Left ventricle myocardium inferior (tissue), 1 donor: ENCODE data around the gene TIMM22. TPM values are rescaled to one million over a fixed set of nuclear protein-coding genes. Genes with fewer than 3 reads are reported as not detected.
A peak's percentile ranks its signal among the peaks of the same experiment; 100 is the strongest.
"Not testable (repeated sequence)": the region's sequence is repeated elsewhere in the genome, so short reads cannot be mapped to it uniquely, and the experiment has no call there.

Experiments used
- DNase-seq: peaks from one replicate; pipeline ENCODE4 v3.0.0-alpha.2; 2020
- H3K27ac ChIP-seq: fragments of 200-600 bp; replicated peaks from 2 replicates; pipeline ENCODE4 v1.8.0; 2021
- H3K27me3 ChIP-seq: fragments of 200-600 bp; 2 replicates; pipeline ENCODE4 v1.8.0; 2021; ENCODE audit warnings: low read depth
- H3K36me3 ChIP-seq: fragments of 200-600 bp; 2 replicates; pipeline ENCODE4 v1.8.0; 2021
- H3K4me1 ChIP-seq: fragments of 200-600 bp; 2 replicates; pipeline ENCODE4 v1.8.0; 2021
- H3K4me3 ChIP-seq: fragments of 200-600 bp; 2 replicates; pipeline ENCODE4 v1.8.0; 2021; ENCODE audit warnings: mild to moderate bottlenecking, moderate library complexity
- H3K9me3 ChIP-seq: fragments of 200-600 bp; replicated peaks from 2 replicates; pipeline ENCODE4 v1.8.0; 2021
- intact Hi-C: fragments of 100-400 bp; cut with micrococcal nuclease; formaldehyde crosslinking; loops from one replicate; pipeline ENCODE4 v1.11.0; 2022
- total RNA-seq: library from RNA; stranded (reverse); fragmentation: NEBNext Ultra II Directional; extraction: Animal tissue kit (Norgen Biotek cat#: 25700); gene quantifications from one replicate; pipeline ENCODE4 v1.2.1, GENCODE V29; 2021
- TF ChIP-seq, protein P1 (sequence below): fragments of 200-600 bp; IDR thresholded peaks from 2 replicates; pipeline ENCODE4 v1.8.0; 2021; ENCODE audit warnings: antibody characterized with exemption, mild to moderate bottlenecking, borderline replicate concordance
- donor health status: DM: no; HTN: yes; CAD: no; lungs with severe emphysema.

TIMM22 gene
- total RNA-seq, 1 donor from 2014 or later = 17.6 TPM

DNA sequence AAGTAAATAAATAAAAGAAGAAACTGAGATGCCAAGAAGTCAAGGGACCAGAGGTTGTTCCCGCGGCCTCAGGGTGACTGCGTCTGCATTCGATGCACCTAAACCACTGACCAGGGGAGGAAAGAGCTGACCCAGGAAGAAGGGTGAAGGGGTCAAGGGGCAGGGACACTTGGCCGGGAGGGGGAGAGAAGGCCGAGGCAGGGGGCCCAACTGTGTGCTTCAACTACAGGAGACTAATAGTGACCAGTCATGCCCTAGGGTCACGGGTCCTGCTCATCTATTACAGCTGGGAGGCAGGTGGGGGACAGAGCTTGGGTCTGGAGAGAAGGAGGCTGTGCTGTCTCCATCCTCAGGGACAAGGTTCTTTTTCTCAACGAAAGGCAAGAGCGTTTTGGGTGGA lies 44.8 kb downstream of the TIMM22 start:
- intact Hi-C loops = no loop called here
- peak; percentile 7 for DNase-seq
- no peaks in the 10 kb centered on the region for H3K27me3 ChIP-seq
- peaks cover 93% of the 10 kb centered on the region for H3K4me1 ChIP-seq
- TF ChIP-seq, protein P1, sequence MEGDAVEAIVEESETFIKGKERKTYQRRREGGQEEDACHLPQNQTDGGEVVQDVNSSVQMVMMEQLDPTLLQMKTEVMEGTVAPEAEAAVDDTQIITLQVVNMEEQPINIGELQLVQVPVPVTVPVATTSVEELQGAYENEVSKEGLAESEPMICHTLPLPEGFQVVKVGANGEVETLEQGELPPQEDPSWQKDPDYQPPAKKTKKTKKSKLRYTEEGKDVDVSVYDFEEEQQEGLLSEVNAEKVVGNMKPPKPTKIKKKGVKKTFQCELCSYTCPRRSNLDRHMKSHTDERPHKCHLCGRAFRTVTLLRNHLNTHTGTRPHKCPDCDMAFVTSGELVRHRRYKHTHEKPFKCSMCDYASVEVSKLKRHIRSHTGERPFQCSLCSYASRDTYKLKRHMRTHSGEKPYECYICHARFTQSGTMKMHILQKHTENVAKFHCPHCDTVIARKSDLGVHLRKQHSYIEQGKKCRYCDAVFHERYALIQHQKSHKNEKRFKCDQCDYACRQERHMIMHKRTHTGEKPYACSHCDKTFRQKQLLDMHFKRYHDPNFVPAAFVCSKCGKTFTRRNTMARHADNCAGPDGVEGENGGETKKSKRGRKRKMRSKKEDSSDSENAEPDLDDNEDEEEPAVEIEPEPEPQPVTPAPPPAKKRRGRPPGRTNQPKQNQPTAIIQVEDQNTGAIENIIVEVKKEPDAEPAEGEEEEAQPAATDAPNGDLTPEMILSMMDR = no peak
- peak overlapping the region; percentile 94 for H3K27ac ChIP-seq
- no peak overlapping the region for H3K4me3 ChIP-seq
- H3K9me3 ChIP-seq = no peaks in the 10 kb centered on the region
- peaks cover 21% of the 10 kb centered on the region for H3K36me3 ChIP-seq

DNA sequence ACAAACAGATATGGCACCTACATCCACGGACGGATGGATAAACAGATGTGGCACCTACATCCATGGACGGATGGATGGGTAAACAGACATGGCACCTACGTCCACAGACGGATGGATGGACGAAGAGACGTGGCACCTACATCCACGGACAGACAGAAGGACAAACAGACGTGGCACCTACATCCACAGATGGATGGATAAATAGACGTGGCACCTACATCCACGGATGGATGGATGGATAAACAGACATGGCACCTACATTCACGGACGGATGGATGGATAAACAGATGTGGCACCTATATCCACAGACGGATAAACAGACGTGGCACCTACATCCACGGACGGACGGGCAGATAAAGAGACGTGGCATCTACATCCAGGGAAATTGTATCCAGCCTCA lies 45.6 kb downstream of the TIMM22 start:
- no peak for DNase-seq
- intact Hi-C loops = no loop called here
- no peaks in the 10 kb centered on the region for H3K27me3 ChIP-seq
- peak overlapping the region; percentile 95 for H3K27ac ChIP-seq
- H3K36me3 ChIP-seq = peaks cover 17% of the 10 kb centered on the region
- TF ChIP-seq, protein P1 = no peak
- peaks cover 96% of the 10 kb centered on the region for H3K4me1 ChIP-seq
- no peaks in the 10 kb centered on the region for H3K9me3 ChIP-seq
- H3K4me3 ChIP-seq = no peak overlapping the region

DNA sequence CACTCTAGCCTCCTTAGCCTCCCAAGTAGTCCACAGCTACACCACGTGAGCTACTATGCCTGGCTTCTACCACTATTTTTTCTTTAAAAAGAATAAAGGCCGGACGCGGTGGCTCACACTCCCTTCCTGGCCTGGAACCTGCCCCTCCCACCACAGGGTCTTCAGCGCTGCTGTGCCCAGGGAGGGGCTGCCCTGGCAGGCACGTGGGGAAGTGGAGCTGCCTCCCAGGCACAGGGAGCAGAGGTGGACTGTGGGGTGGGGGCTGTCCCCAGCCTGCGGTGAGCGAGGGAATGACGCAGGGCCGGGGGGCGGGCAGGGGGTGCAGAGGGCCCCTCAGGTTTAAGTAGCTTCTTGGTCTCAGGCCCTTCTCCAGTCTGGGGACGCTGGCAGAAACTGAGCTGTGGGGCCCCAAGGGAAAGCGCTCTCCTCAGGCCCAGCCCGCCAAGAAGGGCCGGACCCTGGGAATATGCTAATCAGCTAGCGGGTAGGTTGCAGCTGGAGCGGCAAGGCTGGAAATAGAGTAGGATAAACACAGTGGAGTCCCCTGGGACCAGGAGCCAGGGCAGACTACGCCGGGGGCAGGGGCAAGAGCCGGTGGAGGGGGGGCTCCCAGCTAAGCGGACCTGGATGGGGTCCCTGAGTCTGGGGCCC lies 46.8 kb downstream of the TIMM22 start:
- H3K36me3 ChIP-seq = peaks cover 19% of the 10 kb centered on the region
- H3K9me3 ChIP-seq = no peaks in the 10 kb centered on the region
- H3K27ac ChIP-seq = peak overlapping the region; percentile 95
- peaks cover 96% of the 10 kb centered on the region for H3K4me1 ChIP-seq
- intact Hi-C loops = no loop called here
- DNase-seq = peak; percentile 80
- peak overlapping the region; percentile 56 for H3K4me3 ChIP-seq
- H3K27me3 ChIP-seq = no peaks in the 10 kb centered on the region
- TF ChIP-seq, protein P1 = no peak

DNA sequence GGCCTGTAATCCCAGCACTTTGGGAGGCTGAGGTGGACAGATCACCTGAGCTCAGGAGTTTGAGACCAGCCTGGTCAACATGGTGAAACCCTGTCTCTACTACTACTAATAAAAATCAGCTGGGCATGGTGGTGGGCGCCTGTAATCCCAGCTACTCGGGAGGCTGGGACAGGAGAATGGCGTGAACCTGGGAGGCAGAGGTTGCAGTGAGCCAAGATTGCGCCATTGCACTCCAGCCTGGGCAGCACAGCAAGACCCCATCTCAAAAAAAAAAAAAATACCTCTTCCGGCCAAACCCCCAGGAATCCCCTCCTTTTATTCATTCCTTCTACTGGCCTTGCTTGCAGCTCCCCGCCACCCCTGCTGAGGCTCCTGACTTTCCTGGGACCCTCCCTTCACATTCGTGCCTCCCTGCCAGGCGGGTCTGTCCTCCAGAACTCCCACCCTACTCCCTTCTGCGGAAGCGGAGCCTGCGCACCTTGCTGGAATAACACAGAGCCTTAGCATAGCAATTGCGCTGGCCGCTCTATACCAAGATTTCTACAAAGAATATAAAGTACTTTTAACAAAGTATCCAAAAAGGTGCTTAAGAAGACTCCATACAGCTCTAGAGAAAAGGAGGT lies 47.6 kb downstream of the TIMM22 start:
- DNase-seq = peak; percentile 11
- H3K4me3 ChIP-seq = peak overlapping the region; percentile 56
- intact Hi-C loops = not testable (repeated sequence)

DNA sequence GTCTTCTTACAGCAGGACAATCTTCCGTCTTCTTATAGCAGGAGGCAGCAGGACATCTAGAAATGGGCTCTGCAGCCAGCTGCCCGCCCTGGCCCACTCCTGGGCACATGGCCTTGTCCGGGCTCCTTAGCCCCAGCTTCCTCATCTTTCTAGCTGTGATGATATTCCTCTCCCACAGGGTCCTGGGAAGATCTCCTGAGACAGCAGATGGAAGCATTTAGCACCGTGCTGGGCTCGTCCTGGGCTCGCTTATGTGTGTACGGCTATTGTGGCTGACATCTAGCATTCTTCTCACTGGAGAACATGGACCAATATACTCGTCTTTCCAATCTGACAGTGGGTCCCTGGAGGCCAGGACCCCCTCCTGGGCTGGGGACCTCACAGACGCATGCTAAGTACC lies 48.5 kb downstream of the TIMM22 start:
- Histone ChIP-seq H3K4me1 (peaks cover 93% of the 10 kb centered on the region), H3K4me3 (no peak overlapping the region), H3K9me3 (no peaks in the 10 kb centered on the region), H3K27ac (peak overlapping the region; percentile 95), H3K36me3 (peaks cover 37% of the 10 kb centered on the region), H3K27me3 (no peaks in the 10 kb centered on the region)
- TF ChIP-seq, protein P1 = no peak
- intact Hi-C loops = no loop called here
- no peak for DNase-seq

More for the DNA sequence above, 47.6 kb downstream of the TIMM22 start:
- H3K36me3 ChIP-seq = peaks cover 27% of the 10 kb centered on the region
- not testable (repeated sequence) for H3K27me3 ChIP-seq, H3K9me3 ChIP-seq
- H3K27ac ChIP-seq = peak overlapping the region; percentile 95
- H3K4me1 ChIP-seq = peaks cover 96% of the 10 kb centered on the region
